ENCODE data around the gene KDM4C.
"Not testable (repeated sequence)": the region's sequence is repeated elsewhere in the genome, so short reads cannot be mapped to it uniquely, and the experiment has no call there.

Gene KDM4C

DNA sequence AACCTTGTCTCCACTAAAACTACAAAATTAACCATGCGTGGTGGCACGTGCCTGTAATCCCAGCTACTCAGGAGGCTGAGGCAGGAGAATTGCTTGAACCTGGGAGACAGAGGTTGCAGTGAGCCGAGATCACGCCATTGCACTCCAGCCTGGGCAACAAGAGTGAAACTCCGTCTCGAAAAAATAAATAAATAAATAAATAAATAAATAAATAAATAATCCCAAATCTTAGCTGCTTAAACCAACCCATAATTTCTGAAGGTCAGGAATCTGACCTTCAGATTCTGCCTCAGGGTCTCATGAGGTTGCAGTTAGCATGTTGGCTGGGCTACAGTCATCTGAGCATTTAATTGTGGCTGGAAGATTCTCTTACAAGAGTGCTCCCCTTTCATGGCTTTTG, 48.5 kb downstream of the KDM4C start:
- not testable (repeated sequence) for DNase-seq (ENCODE audit: low spot score)

DNA sequence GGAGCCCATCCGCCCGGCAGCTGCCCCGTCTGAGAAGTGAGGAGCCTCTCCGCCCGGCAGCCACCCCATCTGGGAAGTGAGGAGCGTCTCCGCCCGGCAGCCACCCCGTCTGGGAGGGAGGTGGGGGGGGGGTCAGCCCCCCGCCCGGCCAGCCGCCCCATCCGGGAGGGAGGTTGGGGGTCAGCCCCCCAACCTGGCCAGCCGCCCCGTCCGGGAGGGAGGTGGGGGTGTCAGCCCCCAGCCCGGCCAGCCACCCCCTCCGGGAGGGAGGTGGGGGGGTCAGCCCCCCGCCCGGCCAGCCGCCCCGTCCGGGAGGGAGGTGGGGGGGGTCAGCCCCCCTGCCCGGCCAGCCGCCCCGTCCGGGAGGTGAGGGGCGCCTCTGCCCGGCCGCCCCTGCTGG, 49.9 kb downstream of the KDM4C start:
- DNase-seq (ENCODE audit: low spot score), result not testable (repeated sequence)

DNA sequence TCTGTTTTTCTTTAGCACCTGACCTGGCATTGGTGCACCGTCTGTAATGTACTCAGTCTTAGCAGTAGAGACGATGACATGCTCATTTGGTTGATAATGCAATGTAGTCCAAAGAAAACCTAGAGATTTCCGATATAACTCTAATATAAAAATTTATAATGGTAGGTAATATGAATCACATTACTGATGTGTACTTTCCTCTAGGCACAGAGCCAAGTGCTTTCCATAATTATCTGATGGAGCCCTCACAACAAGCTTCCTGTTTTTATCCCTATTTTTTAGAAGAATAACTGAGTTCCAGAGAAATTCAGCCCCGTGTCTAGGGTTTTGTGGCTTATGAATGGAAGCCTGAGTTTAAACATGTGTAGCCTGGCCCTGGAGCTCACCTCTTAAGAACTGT, 53.7 kb downstream of the KDM4C start:
- DNase-seq (ENCODE audit: low spot score), result no peak

DNA sequence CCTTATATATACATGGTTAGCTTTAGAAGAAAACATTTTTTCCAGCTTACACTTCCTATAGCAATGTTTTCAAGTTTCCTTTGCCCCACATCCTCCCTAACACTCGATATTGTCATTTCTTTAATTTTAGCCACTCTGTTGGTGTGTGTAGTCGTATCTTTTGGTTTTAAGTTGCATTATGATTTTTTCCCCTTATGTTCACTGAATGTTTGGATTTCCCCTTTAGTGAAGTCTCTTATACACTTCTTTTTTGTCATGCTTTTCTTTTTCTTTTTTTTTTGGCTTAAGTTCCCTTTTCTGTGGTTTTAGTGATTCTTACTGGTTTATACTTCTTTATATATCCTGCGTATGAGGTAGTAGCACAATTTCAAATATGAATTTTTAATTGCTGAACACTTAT, 58.8 kb downstream of the KDM4C start:
- DNase-seq (ENCODE audit: low spot score), result no peak

- DNase-seq (ENCODE audit: low spot score), result no peak
These were observed 60.6 kb downstream of the KDM4C start for GRCh38 chr9:6818292-6818922.

- DNase-seq (ENCODE audit: low spot score), result no peak
These were observed 61.3 kb downstream of the KDM4C start for GRCh38 chr9:6819112-6819511.

GRCh38 chr9:6819529-6819928, 61.8 kb downstream of the KDM4C start:
- no peak for DNase-seq (ENCODE audit: low spot score)

DNA sequence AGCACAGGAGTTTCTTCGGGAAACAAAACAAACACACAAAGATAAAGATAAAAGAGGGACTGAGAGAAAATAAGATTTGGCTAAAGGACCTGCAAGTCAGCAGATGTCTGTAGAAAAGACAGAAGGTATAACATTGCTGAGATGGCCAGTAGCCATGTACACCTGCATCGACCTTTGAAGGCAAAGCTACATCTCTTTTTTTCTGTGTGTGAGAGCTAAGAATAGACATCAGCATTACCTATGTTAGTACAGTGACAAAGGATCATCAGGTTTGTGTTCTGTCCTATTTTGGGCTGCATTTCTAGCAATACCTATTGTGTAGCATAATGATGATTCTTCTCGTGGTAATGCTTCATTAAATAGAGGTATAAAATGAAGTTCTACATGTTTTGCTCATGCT, 64.9 kb downstream of the KDM4C start:
- DNase-seq (ENCODE audit: low spot score), result no peak

DNA sequence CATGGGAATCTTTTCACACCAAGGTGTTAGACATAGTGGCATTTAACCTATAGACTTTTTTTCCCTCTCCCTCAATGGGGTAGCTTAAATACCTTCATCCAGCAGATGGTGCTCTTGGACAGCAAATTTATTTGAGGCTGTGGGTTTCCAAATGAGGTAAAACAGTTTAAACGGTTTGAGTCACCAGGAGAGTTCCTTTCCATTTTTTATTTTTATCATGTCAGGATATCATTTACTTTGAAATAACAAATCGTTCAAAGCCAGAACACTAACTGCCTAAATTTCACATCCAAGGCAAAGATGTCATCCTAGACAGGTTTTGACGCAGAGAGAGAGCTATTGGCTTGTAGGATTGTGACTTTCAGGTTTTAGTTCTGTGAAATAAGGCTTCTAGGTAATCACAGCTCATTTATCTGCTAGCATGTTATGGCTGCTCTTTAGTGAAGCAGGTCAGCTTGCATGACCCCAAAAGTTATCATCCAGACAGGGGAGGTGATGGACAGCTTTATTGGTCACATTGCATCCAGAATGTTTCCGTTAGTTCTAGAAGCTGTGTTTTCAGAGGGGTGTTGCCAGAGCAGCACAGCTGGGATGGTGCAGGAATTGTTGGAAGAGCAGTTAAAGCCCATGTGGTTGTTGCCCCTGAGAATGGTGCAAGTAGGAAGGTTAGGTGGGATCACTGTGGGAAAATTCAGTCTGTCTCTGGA, 69.8 kb downstream of the KDM4C start:
- peak; percentile 53 for DNase-seq (ENCODE audit: low spot score)

GRCh38 chr9:6829027-6829426, 71.3 kb downstream of the KDM4C start:
- DNase-seq (ENCODE audit: low spot score), result no peak

DNA sequence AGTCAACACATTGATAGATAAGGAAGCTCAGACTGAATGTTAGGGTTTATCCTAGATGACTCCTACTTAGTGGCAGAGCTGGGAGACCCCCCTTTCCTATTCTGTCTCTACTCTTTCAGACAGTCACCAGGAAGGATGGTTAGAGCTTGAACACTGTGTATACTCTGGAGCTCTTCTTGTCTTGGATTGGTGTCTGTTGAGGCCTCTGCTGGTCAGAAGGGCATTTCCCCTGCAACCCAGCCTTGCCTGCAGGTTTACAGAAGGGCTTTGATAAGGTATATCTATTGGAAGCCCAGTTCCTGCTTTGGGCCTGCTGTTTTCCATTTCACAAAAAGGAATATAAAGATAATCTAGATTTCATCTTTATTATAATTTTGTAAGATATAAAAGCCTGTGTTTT, 71.8 kb downstream of the KDM4C start:
- no peak for DNase-seq (ENCODE audit: low spot score)

DNA sequence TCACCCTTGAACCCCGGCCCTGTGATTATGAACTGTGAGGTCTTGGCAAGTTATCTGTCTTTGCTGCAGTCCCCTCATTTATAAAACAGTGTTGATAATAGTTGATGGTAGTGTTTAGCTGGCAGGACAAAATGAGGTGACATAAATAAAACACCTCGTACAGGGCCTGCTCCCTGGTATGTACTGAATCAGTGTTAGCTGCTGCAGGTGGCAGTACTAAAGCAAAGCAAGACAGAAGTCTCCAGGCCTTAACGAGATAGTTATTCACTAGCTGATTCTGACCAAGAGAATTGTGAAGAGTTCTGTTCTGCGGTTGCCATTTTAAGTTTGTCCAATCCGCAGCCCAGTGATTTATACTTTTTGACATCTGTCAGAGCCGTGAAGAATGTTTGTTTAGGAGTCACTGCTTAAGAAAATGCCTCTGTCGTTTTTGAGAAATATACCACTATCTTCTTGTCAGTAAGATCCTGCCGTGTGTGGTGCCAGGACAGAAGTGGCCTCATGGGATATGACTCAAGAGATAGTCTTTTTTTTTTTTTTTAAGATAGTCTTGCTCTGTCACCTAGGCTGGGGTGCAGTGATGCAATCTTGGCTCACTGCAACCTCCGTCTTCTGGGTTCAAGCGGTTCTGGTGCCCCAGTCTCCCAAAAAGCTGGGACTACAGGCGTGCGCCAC, 75.9 kb downstream of the KDM4C start:
- no peak for DNase-seq (ENCODE audit: low spot score)

- no peak for DNase-seq (ENCODE audit: low spot score)
These were observed 76.5 kb downstream of the KDM4C start for GRCh38 chr9:6834306-6834705.

GRCh38 chr9:6838158-6838557, 80.4 kb downstream of the KDM4C start:
- no peak for DNase-seq (ENCODE audit: low spot score)

DNA sequence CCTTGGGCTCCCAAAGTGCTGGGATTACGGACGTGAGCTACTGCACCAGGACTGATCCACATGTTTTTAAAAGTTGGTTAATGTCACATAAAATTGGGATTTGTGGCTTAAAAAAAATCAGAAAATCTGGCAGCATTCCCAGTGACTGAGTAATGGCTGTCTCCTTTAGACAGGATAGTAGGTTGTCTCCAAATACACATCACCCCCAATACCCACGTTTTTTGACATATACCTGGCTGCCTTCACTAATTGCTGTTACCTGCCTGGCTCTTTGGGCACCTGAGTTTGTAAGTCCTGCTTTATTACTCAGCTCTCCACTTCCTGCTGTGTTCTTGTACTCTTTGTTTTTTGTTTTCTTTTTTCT, 84.8 kb downstream of the KDM4C start:
- no peak for DNase-seq (ENCODE audit: low spot score)

DNA sequence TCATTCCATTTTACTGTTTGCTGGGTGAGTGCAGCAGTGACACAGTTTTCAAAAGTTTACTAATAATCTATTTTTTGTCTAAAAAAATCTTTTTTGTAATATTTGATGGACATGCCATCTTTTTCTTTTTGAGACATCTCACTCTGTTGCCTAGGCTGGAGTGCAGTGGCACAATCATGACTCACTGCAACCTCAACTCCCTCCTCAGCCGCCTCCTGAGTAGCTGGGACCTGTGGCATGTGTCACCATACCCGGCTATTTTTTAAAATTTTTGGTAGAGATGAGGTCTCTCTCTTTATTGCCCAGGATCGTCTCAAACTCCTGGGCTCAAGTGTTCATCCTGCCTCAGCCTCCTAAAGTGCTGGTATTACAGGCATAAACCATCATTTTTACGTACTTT, 86.0 kb downstream of the KDM4C start:
- DNase-seq (ENCODE audit: low spot score), result no peak

GRCh38 chr9:6844267-6844666, 86.5 kb downstream of the KDM4C start:
- DNase-seq (ENCODE audit: low spot score), result no peak

GRCh38 chr9:6845128-6845826, 87.5 kb downstream of the KDM4C start:
- no peak for DNase-seq (ENCODE audit: low spot score)

- DNase-seq (ENCODE audit: low spot score), result no peak
These were observed 88.1 kb downstream of the KDM4C start for GRCh38 chr9:6845880-6846279.

GRCh38 chr9:6852243-6852963, 94.6 kb downstream of the KDM4C start:
- peak; percentile 30 for DNase-seq (ENCODE audit: low spot score)

GRCh38 chr9:6855860-6856259, 98.1 kb downstream of the KDM4C start:
- no peak for DNase-seq (ENCODE audit: low spot score)

DNA sequence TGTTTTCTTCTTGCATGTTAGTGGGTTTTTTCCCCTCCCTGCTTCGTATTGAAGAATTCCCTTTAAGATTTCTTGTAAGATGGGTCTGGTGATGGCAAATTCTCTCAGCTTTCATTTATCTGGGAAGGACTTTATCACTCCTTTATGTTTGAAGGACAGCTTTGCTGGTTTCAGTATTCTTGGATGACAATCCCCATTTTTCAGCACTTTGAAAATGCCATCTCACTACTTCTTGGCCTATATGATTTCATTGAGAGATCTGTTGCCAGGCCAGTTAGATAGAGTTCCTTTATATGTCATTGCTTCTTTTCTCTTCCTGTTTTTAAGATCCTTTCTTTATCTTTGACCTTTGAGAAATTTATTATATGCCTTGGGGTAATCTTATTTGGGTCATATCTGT, 106.3 kb downstream of the KDM4C start:
- DNase-seq (ENCODE audit: low spot score), result no peak

All from kidney capillary endothelial cell (primary cell).